Peyer's patch (tissue), 4 donors: Measurements from ENCODE around the gene IGFBP5. TPM values are rescaled to one million over a fixed set of nuclear protein-coding genes. Genes with fewer than 3 reads are reported as not detected.

Experiments
- DNase-seq, 3 donors: peaks; one replicate each; pipeline ENCODE4 v3.0.0-alpha.2; 2017 to 2019
- H3K27ac ChIP-seq, 4 donors: fragments of 200-600 bp; sonication (generic); one replicate each; pipeline ENCODE4 v1.5.1; 2016 to 2019
- H3K27me3 ChIP-seq, 2 donors: fragments of 200-600 bp; sonication (generic); one replicate each; pipeline ENCODE4 v1.5.1; 2019
- H3K36me3 ChIP-seq, 3 donors: fragments of 200-600 bp; sonication (generic); one replicate each; pipeline ENCODE4 v1.5.1; 2016 to 2019
- H3K4me1 ChIP-seq, 4 donors: fragments of 200-600 bp; sonication (generic); one replicate each; pipeline ENCODE4 v1.5.1; 2016 to 2019
- H3K4me3 ChIP-seq, 4 donors: fragments of 200-600 bp; sonication (generic); 1 replicate in 3 of 4; 2 replicates in 1 of 4; pipeline ENCODE4 v1.5.1; 2016 to 2019; ENCODE audit warnings: mild to moderate bottlenecking in 1 of 4
- H3K9me3 ChIP-seq, 4 donors: fragments of 200-600 bp; sonication (generic); one replicate each; pipeline ENCODE4 v1.5.1; 2016 to 2019; ENCODE audit warnings: mild to moderate bottlenecking in 1 of 4
- POLR2A ChIP-seq, 2 donors: fragments of 450-650 bp; IDR thresholded peaks; one replicate each; pipeline ENCODE4 v1.5.1; 2017; ENCODE audit warnings: antibody characterized with exemption in 2 of 2, mild to moderate bottlenecking in 2 of 2, moderate library complexity in 2 of 2
- total RNA-seq, 4 donors: library from RNA; depleted of rRNA; stranded (reverse); fragments of >200 nt; gene quantifications; one replicate each; pipeline ENCODE4 v1.1.0, GENCODE V29; 2016
- TF ChIP-seq, protein P1 (sequence below), 6 experiments: fragments of 450-650 bp in 4 of 6; fragments of 200-600 bp in 2 of 6; sonication (generic) in 1 of 6; IDR thresholded peaks; one replicate each; pipeline ENCODE4 v1.5.1; 2017 to 2019; ENCODE audit warnings: antibody characterized with exemption in 6 of 6, mild to moderate bottlenecking in 3 of 6, moderate library complexity in 1 of 6

IGFBP5 gene
- total RNA-seq, 4 donors from 2014 or later, result 41.5 to 183 (median 75.0) TPM

DNA sequence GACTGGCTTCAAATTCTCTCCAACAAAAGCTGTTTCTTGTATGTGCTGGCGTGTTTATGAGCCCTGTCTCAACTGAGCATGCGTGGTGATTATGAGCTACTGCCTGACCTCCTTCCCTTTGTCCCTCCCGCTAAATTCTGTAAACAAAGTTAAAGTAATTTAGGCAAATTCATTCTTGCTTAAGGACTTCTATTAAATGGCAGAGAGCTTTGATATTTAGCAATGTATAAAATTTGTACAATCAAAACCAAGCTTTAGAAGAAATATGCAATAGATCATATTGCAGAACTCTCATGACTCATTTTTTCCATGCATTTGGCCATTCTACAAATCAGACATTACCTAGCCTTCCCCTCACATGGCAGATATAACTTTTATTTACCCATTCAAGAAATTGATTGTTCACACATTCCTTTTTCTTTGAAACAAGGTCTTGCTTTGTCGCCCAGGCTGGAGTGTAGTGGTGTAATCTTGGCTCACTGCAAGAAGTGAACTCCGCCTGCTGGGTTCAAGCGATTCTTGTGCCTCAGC is 43.9 kb downstream of the IGFBP5 start:
- Histone ChIP-seq H3K27me3 (no peaks in the 10 kb centered on the region), H3K4me3 (no peak overlapping the region), H3K4me1 (peaks cover 0 to 4% (median 0%) of the 10 kb centered on the region in 4 donors), H3K36me3 (no peaks in the 10 kb centered on the region), H3K27ac (no peak overlapping the region), H3K9me3 (no peaks in the 10 kb centered on the region)
- no peak for DNase-seq
- TF ChIP-seq, protein P1, sequence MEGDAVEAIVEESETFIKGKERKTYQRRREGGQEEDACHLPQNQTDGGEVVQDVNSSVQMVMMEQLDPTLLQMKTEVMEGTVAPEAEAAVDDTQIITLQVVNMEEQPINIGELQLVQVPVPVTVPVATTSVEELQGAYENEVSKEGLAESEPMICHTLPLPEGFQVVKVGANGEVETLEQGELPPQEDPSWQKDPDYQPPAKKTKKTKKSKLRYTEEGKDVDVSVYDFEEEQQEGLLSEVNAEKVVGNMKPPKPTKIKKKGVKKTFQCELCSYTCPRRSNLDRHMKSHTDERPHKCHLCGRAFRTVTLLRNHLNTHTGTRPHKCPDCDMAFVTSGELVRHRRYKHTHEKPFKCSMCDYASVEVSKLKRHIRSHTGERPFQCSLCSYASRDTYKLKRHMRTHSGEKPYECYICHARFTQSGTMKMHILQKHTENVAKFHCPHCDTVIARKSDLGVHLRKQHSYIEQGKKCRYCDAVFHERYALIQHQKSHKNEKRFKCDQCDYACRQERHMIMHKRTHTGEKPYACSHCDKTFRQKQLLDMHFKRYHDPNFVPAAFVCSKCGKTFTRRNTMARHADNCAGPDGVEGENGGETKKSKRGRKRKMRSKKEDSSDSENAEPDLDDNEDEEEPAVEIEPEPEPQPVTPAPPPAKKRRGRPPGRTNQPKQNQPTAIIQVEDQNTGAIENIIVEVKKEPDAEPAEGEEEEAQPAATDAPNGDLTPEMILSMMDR (IDR thresholded peaks at IDR 0.05), result no peak
- no peak for TF ChIP-seq POLR2A (IDR thresholded peaks at IDR 0.05)

DNA sequence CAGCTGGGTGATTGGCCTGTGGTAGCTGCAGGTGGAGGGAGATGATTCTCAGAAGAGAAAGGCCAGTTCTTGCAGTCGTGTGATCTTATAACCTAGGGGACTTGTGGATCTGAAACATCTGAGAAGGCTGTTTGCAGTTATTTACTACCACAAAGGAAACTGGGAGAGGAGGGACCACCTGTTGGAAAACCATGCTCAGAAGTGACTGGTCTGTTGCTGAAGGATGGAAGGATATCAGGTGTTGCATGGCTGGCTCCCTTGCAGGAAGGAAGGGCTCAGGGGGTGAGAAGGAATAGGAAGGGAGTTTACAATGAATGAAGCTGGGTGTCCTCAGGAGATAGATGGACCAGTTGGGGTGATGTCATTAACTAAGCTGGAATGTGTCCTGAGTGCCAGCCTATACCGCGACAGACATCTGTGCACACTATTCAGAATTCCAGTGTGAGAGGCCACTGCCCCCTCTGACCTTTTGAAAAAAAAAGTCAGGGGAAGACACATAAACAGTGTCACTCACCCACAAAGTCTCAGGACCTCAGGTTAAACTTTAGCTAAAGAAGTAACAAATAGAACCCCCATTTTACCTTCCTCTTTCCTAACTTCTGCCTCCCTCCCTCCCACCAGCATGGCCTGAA is 44.6 kb downstream of the IGFBP5 start:
- Histone ChIP-seq H3K27ac (no peak overlapping the region), H3K9me3 (no peaks in the 10 kb centered on the region), H3K4me3 (no peak overlapping the region), H3K27me3 (no peaks in the 10 kb centered on the region), H3K4me1 (peaks cover 0 to 4% (median 0%) of the 10 kb centered on the region in 4 donors), H3K36me3 (no peaks in the 10 kb centered on the region)
- TF ChIP-seq, protein P1 (IDR thresholded peaks at IDR 0.05), result no peak
- no peak for TF ChIP-seq POLR2A (IDR thresholded peaks at IDR 0.05)
- DNase-seq, result no peak

DNA sequence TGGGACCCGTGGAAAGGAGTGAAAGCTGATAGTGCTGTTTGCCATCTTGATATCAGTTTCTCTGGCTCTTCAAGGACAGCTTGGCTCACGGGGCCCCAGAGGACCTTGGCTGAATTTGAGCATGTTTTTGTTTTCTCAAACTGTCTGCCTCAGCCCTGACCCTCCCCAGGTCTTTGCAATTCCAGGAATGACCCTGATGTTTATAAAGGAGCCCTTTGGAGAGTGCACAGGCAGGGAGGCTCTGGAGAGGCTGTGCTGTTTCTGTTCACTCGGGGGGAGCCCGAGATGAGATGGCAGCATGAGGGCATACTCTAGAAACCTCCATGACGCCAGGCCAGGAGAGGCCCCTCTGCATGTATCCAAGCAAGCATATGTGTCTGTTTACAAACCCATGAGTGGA is 45.8 kb downstream of the IGFBP5 start:
- H3K36me3 ChIP-seq, result no peaks in the 10 kb centered on the region
- H3K4me1 ChIP-seq, result peaks cover 0 to 4% (median 0%) of the 10 kb centered on the region in 4 donors
- H3K27ac ChIP-seq, result no peak overlapping the region

DNA sequence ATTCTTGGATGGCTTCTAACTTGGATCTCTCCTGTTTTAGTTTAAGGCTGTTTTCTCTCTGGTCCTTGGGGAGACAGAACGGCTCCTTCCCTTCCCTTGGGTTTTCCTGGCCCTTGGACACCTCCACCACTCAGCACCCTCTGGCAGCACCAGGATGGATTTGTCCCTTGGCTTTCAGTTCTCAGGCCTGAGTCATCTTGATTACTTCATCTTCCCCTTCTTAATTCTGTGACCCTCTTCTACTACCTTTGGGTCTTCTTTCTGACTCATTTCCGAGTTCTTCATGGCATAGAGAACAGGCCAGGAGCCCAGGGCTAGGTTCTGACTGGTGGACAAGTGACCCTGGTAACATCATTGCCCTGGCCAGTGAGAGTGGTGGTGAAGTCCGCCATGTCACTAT is 47.2 kb downstream of the IGFBP5 start:
- H3K9me3 ChIP-seq, result no peaks in the 10 kb centered on the region
- no peaks in the 10 kb centered on the region for H3K4me1 ChIP-seq
- no peak overlapping the region for H3K4me3 ChIP-seq
- no peaks in the 10 kb centered on the region for H3K36me3 ChIP-seq
- no peak overlapping the region for H3K27ac ChIP-seq
- DNase-seq, result no peak
- H3K27me3 ChIP-seq, result no peaks in the 10 kb centered on the region
- TF ChIP-seq, protein P1 (IDR thresholded peaks at IDR 0.05), result no peak
- no peak for TF ChIP-seq POLR2A (IDR thresholded peaks at IDR 0.05)

More for the DNA sequence above, 45.8 kb downstream of the IGFBP5 start:
- Histone ChIP-seq H3K9me3 (no peaks in the 10 kb centered on the region), H3K4me3 (no peak overlapping the region), H3K27me3 (no peaks in the 10 kb centered on the region)
- DNase-seq, result no peak
- TF ChIP-seq POLR2A (IDR thresholded peaks at IDR 0.05), result no peak

DNA sequence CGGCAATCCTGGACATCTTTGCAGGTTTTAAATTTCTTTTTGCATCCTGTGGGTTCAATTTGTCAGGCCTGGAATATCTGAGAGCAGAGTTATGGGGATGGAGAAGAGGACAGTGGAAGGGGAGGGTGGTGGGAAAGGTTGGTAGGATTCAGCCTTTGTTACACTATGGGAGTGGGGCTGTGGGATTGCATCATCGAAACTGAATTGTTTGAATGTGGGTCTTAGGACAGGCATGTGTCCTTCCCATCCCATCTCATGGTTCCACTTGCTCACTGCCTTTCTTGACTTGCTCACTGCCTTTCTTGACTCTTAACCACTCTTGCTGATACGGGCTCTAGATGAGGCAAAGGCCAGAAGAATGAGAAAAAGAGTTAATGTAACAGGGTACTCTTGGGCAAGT is 49.2 kb downstream of the IGFBP5 start:
- TF ChIP-seq POLR2A (IDR thresholded peaks at IDR 0.05), result no peak
- TF ChIP-seq, protein P1 (IDR thresholded peaks at IDR 0.05), result no peak
- H3K36me3 ChIP-seq, result no peaks in the 10 kb centered on the region
- no peak overlapping the region for H3K27ac ChIP-seq
- no peaks in the 10 kb centered on the region for H3K27me3 ChIP-seq
- no peak for DNase-seq
- no peaks in the 10 kb centered on the region for H3K4me1 ChIP-seq
- no peaks in the 10 kb centered on the region for H3K9me3 ChIP-seq
- no peak overlapping the region for H3K4me3 ChIP-seq

DNA sequence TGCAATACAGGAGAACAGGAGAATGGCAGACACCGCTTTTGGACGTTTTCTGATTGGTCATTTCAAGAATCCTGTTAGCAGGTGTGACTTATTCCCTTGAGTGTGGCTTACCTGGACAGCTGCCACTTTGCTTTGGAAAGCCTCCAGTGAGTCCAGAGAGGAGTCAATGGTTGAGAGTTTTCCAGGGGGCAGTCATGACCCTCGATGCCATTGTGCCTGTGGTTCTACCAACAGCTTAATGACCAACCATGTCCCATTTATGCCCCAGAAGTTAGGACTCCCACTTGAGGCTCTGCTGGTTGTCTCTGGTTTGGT is 49.8 kb downstream of the IGFBP5 start:
- Histone ChIP-seq H3K27ac (no peak overlapping the region), H3K4me1 (no peaks in the 10 kb centered on the region), H3K36me3 (no peaks in the 10 kb centered on the region), H3K27me3 (no peaks in the 10 kb centered on the region), H3K9me3 (no peaks in the 10 kb centered on the region), H3K4me3 (no peak overlapping the region)
- TF ChIP-seq POLR2A (IDR thresholded peaks at IDR 0.05), result no peak
- DNase-seq, result no peak
